PFSK-1 (cell line): ENCODE measurements around the gene HCST.

ENCODE experiments used
- FOXP2 ChIP-seq: optimal IDR thresholded peaks from 2 replicates; pipeline ENCODE3; 2011; ENCODE audit warnings: borderline replicate concordance, control low read depth, inconsistent platforms; ENCODE audit not compliant: insufficient read depth; ENCODE audit errors: extremely low read length, extremely low read depth
- POLR2AphosphoS5 ChIP-seq: IDR thresholded peaks from 2 replicates; pipeline ENCODE4 v1.6.1; 2012; ENCODE audit warnings: low read depth, mild to moderate bottlenecking, control low read depth, low read length, moderate library complexity
- REST ChIP-seq, 2 experiments: IDR thresholded peaks; 2 replicates each; pipeline versions ENCODE4 v1.6.1 to v1.8.0; 2011 to 2012; ENCODE audit warnings: low read depth in 2 of 2, low read length in 2 of 2, control low read depth in 1 of 2, inconsistent platforms in 1 of 2, mild to moderate bottlenecking in 1 of 2, moderate library complexity in 1 of 2; ENCODE audit not compliant: insufficient read depth in 1 of 2
- SIN3A ChIP-seq: IDR thresholded peaks from 2 replicates; pipeline ENCODE4 v1.6.1; 2012; ENCODE audit warnings: mild to moderate bottlenecking, low read length, moderate library complexity, borderline replicate concordance; ENCODE audit not compliant: insufficient read depth
- TAF1 ChIP-seq: IDR thresholded peaks from 2 replicates; pipeline ENCODE4 v1.6.1; 2012; ENCODE audit warnings: low read length, control low read depth, borderline replicate concordance; ENCODE audit not compliant: insufficient read depth

- TF ChIP-seq TAF1 = no peak
- TF ChIP-seq REST (IDR thresholded peaks at IDR 0.05; ENCODE audit: insufficient read depth in 1 of 2, low read depth in 2 of 2, low read length in 2 of 2) = no peak
- TF ChIP-seq POLR2AphosphoS5 = no peak
- TF ChIP-seq SIN3A = no peak
- TF ChIP-seq FOXP2 = no peak
These were observed 31.5 kb upstream of the HCST start for GRCh38 chr19:35870798-35871197.
